ENCODE measurements around the gene CEBPZOS. TPM values are rescaled to one million over a fixed set of nuclear protein-coding genes. Genes with fewer than 3 reads are reported as not detected.

The CEBPZOS gene
- total RNA-seq, 4 donors from 2014 or later: 16.3 to 33.6 (median 20.1) TPM

DNA sequence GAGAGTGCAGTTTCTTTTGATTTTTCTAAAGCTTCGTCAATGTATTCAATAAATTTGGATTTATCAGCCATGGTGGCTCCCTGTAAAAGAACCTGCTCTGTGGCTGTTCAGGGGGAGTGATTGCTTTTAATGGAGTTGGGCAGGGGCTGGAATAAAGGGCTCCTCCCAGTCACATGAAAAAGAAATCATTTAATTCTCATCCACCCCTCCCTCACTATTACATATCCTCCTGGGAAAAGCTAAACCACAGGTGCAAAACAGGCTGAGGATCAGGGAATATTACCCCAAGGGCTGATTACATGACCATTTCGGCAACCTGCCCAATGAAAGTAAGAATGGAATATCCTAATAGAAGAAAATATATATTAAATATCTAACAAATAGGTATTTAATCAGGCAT is 7.7 kb upstream of the CEBPZOS start, which contains the start of gene SULT6B1:
Gene SULT6B1, minus strand, starts transcription at position 101 of the 400 bp plus-strand sequence. Its CDS starts 30 bp downstream, at position 71.
- Histone ChIP-seq H3K27me3 (no peaks in the 10 kb centered on the region), H3K4me1 (peaks cover 14% of the 10 kb centered on the region), H3K9me3 (no peaks in the 10 kb centered on the region), H3K36me3 (no peaks in the 10 kb centered on the region), H3K4me3 (no peak within 1 kb of the TSS), H3K27ac (no peak within 1 kb of the TSS)
- no peak for DNase-seq (ENCODE audit: low spot score in 2 of 2)
- TF ChIP-seq EP300 (IDR thresholded peaks at IDR 0.05) (no peak), POLR2A (IDR thresholded peaks at IDR 0.05) (no peak), POLR2AphosphoS5 (IDR thresholded peaks at IDR 0.05) (no peak)
- TF ChIP-seq, protein P1, sequence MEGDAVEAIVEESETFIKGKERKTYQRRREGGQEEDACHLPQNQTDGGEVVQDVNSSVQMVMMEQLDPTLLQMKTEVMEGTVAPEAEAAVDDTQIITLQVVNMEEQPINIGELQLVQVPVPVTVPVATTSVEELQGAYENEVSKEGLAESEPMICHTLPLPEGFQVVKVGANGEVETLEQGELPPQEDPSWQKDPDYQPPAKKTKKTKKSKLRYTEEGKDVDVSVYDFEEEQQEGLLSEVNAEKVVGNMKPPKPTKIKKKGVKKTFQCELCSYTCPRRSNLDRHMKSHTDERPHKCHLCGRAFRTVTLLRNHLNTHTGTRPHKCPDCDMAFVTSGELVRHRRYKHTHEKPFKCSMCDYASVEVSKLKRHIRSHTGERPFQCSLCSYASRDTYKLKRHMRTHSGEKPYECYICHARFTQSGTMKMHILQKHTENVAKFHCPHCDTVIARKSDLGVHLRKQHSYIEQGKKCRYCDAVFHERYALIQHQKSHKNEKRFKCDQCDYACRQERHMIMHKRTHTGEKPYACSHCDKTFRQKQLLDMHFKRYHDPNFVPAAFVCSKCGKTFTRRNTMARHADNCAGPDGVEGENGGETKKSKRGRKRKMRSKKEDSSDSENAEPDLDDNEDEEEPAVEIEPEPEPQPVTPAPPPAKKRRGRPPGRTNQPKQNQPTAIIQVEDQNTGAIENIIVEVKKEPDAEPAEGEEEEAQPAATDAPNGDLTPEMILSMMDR (IDR thresholded peaks at IDR 0.05): no peak
- 95% methylated on average over 2 of the region's 2 CpGs for WGBS

DNA sequence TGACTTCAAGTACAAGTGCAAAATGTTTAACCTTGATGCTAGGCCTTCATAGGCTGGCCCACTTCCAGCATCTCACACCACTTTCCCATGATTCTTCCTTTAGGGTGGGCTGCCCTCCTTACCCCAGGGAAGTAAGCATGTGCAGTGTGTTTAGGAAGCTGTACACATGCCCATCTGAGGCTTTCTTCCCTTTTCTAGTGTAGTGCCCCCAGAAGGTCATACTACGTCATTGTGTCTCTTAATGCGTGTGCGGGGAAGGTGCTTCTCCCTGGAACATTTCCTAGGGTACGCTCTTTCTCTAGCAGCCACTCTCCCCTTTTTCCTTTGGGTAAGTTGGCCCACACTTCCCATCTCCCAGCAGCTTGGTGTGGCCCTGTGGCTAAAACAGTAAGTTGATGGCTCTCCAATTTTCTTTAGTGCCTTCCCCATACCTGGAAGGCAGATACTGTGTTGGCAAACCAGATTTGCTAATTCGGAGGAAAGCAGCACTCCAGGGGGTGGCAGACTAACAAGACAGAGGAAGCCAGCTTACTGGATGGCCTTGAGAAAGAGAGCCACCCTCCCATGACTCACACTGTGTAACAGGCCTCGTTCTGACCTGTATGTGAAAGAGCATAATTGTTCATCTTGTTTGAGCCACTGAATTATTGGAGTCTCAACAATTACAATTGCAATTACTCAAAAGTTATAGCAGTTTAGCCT is 6.7 kb upstream of the CEBPZOS start:
- no peak for DNase-seq (ENCODE audit: low spot score in 2 of 2)
- Histone ChIP-seq H3K27me3 (no peaks in the 10 kb centered on the region), H3K27ac (no peak overlapping the region), H3K4me1 (peaks cover 14% of the 10 kb centered on the region), H3K4me3 (no peak overlapping the region), H3K36me3 (no peaks in the 10 kb centered on the region), H3K9me3 (no peaks in the 10 kb centered on the region)
- WGBS: 56% methylated on average over 6 of the region's 6 CpGs
- TF ChIP-seq POLR2A (IDR thresholded peaks at IDR 0.05) (no peak), POLR2AphosphoS5 (IDR thresholded peaks at IDR 0.05) (no peak)
- TF ChIP-seq, protein P1 (IDR thresholded peaks at IDR 0.05): no peak

DNA sequence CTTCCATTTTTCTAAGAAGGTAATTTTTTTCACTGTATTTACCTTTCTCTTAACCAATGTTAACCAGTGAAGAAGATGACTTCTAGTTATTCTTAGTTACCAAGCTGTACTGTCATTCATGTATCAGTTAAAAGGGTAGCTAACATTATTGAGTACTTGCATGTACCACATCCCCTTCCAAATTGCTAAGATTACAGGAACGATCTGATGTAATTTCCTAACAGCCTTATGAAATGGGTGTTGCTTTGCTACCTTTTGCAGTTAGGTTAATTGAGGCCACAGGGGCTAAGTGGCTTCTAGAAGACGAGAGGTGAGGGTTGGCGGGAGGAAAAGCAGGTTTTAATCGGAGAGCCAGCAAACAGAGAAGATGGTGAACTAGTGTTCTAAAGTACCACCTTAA is 6.0 kb upstream of the CEBPZOS start:
- H3K27me3 ChIP-seq: no peaks in the 10 kb centered on the region
- peaks cover 14% of the 10 kb centered on the region for H3K4me1 ChIP-seq
- H3K4me3 ChIP-seq: no peak overlapping the region
- H3K27ac ChIP-seq: no peak overlapping the region
- WGBS: 72% methylated on average over 4 of the region's 4 CpGs
- no peaks in the 10 kb centered on the region for H3K36me3 ChIP-seq
- DNase-seq (ENCODE audit: low spot score in 2 of 2): no peak
- no peaks in the 10 kb centered on the region for H3K9me3 ChIP-seq
- no peak for TF ChIP-seq POLR2A (IDR thresholded peaks at IDR 0.05)
- TF ChIP-seq, protein P1 (IDR thresholded peaks at IDR 0.05): no peak
- TF ChIP-seq EP300 (IDR thresholded peaks at IDR 0.05): no peak
- TF ChIP-seq POLR2AphosphoS5 (IDR thresholded peaks at IDR 0.05): no peak

DNA sequence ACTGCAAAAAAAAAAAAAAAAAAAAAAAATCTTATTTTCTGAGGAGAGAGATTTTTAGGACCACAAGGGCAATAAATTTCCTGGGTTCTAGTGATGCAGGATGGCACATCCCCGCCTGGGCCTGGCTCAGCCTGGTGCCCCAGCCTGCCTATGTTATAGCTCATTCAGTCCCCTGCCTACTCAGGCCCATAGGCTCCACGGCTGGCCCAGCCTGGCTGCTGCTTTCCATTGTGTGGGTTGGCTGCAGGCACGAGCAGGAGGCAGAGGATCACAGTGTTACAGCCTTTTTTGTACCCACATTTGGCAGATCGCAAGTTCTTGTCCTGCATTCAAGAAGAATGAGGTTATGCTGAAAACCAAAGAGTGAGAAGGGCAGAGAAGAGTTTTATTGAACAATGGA is 5.0 kb upstream of the CEBPZOS start:
- H3K27me3 ChIP-seq: no peaks in the 10 kb centered on the region
- 75% methylated on average over 4 of the region's 4 CpGs for WGBS
- H3K9me3 ChIP-seq: no peaks in the 10 kb centered on the region
- H3K36me3 ChIP-seq: no peaks in the 10 kb centered on the region
- H3K27ac ChIP-seq: no peak overlapping the region
- peaks cover 17% of the 10 kb centered on the region for H3K4me1 ChIP-seq
- no peak for TF ChIP-seq POLR2A (IDR thresholded peaks at IDR 0.05)
- no peak for TF ChIP-seq POLR2AphosphoS5 (IDR thresholded peaks at IDR 0.05)
- no peak for TF ChIP-seq EP300 (IDR thresholded peaks at IDR 0.05)
- TF ChIP-seq, protein P1 (IDR thresholded peaks at IDR 0.05): no peak
- H3K4me3 ChIP-seq: no peak overlapping the region
- no peak for DNase-seq (ENCODE audit: low spot score in 2 of 2)

DNA sequence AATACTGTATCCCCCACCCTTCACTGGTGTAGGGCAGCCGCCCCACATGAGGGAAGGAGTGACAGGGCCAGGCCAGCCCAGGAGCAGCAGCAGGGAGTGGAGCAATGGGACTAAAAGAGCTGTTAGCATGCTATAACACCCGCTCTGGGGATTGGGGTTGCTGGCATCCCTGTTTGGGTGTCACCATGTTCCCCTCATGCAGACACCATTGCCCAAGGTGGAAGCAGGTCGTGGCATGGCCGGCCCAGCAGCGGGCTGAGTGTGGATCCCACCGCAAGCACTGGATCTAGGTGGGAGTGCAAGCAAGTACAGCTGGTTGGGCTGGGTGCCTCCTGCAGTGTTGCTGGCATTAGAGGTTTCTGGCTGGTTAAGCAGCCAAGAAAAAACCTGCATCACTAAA is 4.5 kb upstream of the CEBPZOS start:
- DNase-seq (ENCODE audit: low spot score in 2 of 2): no peak
- no peaks in the 10 kb centered on the region for H3K9me3 ChIP-seq
- TF ChIP-seq, protein P1 (IDR thresholded peaks at IDR 0.05): no peak
- TF ChIP-seq POLR2AphosphoS5 (IDR thresholded peaks at IDR 0.05) (no peak), POLR2A (IDR thresholded peaks at IDR 0.05) (no peak), EP300 (IDR thresholded peaks at IDR 0.05) (no peak)
- H3K27ac ChIP-seq: no peak overlapping the region
- WGBS: 80% methylated on average over 4 of the region's 6 CpGs
- no peak overlapping the region for H3K4me3 ChIP-seq
- peaks cover 20% of the 10 kb centered on the region for H3K4me1 ChIP-seq
- H3K36me3 ChIP-seq: no peaks in the 10 kb centered on the region
- no peaks in the 10 kb centered on the region for H3K27me3 ChIP-seq

All from suprapubic skin (tissue), 4 donors.